KMS-11 (cell line): ENCODE measurements around the gene MYBPC3.

Experiments
- H2AFZ ChIP-seq: fragments of 200-600 bp; sonication (generic); 2 replicates; pipeline ENCODE4 v1.6.1; 2016; ENCODE audit warnings: antibody characterized with exemption, mixed run types, low read depth
- H3K27ac ChIP-seq: fragments of 200-600 bp; sonication (generic); 2 replicates; pipeline ENCODE4 v1.6.1; 2016; ENCODE audit warnings: mild to moderate bottlenecking, mixed run types
- H3K27me3 ChIP-seq: fragments of 200-600 bp; sonication (generic); 2 replicates; pipeline ENCODE4 v1.6.1; 2017; ENCODE audit warnings: mild to moderate bottlenecking, low read depth, mixed run types, moderate library complexity; ENCODE audit not compliant: insufficient read depth
- H3K36me3 ChIP-seq: fragments of 200-600 bp; sonication (generic); 2 replicates; pipeline ENCODE4 v1.6.1; 2017; ENCODE audit warnings: mild to moderate bottlenecking, mixed run types; ENCODE audit not compliant: insufficient read depth
- H3K4me1 ChIP-seq: fragments of 200-600 bp; sonication (generic); 2 replicates; pipeline ENCODE4 v1.6.1; 2016; ENCODE audit warnings: mild to moderate bottlenecking, low read depth, mixed run types; ENCODE audit not compliant: poor library complexity, severe bottlenecking
- H3K4me2 ChIP-seq: fragments of 200-600 bp; sonication (generic); 2 replicates; pipeline ENCODE4 v1.7.0; 2016; ENCODE audit warnings: mild to moderate bottlenecking, mixed run types
- H3K4me3 ChIP-seq: fragments of 200-600 bp; sonication (generic); IDR thresholded peaks from 2 replicates; pipeline ENCODE4 v1.6.1; 2017; ENCODE audit warnings: low read depth, low read length, mixed read lengths; ENCODE audit not compliant: insufficient read depth
- H3K79me2 ChIP-seq: fragments of 200-600 bp; sonication (generic); 2 replicates; pipeline ENCODE4 v1.6.1; 2016; ENCODE audit warnings: low read depth, mixed run types; ENCODE audit not compliant: insufficient read depth
- H3K9ac ChIP-seq: fragments of 200-600 bp; sonication (generic); 2 replicates; pipeline ENCODE4 v1.6.1; 2016; ENCODE audit warnings: mild to moderate bottlenecking, mixed run types
- H4K20me1 ChIP-seq: fragments of 200-600 bp; sonication (generic); 2 replicates; pipeline ENCODE4 v1.6.1; 2016; ENCODE audit warnings: mild to moderate bottlenecking, mixed run types; ENCODE audit not compliant: insufficient read depth
- TF ChIP-seq, protein P1 (sequence below): fragments of 200-600 bp; sonication (generic); conservative IDR thresholded peaks from 2 replicates; pipeline ENCODE4 v1.6.1; 2017; ENCODE audit warnings: low read depth, mild to moderate bottlenecking, antibody characterized with exemption, low read length, moderate library complexity, mixed read lengths

The MYBPC3 gene

DNA sequence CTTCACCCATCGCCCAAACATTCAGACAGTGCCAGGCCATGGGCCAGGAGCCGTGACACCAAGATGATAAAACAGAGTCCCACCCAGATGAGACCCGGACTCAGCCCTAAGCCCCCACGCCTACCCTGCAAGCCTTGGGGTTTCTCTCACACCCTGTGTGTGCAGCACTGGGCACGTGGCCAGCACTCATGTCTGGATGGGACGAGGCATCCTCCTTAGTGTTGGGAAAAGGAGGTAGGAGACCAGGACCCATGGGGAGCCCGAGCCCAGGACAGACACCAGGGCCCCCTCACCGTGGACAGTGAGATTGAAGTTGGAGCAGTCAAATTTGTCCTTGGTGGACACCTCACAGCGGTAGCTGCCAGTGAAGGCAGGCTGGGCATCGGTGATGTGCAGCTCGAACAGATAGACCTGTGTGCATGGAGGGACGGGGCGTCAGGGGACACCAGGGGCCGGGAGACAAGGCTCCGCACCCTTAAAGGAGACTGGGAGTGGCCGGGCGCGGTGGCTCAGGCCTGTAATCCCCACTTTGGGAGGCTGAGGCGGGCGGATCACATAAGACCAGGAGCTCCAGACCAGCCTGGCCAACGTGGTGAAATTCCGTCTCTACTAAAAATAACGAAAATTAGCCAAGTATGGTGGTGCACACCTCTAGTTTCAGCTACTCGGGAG is 4.2 kb downstream of the MYBPC3 start:
- H3K4me2 ChIP-seq: no peak overlapping the region
- H3K79me2 ChIP-seq: no peaks in the 10 kb centered on the region
- no peak overlapping the region for H3K4me3 ChIP-seq
- no peak overlapping the region for H3K9ac ChIP-seq
- H3K36me3 ChIP-seq: no peaks in the 10 kb centered on the region
- H3K27ac ChIP-seq: no peak overlapping the region
- TF ChIP-seq, protein P1, sequence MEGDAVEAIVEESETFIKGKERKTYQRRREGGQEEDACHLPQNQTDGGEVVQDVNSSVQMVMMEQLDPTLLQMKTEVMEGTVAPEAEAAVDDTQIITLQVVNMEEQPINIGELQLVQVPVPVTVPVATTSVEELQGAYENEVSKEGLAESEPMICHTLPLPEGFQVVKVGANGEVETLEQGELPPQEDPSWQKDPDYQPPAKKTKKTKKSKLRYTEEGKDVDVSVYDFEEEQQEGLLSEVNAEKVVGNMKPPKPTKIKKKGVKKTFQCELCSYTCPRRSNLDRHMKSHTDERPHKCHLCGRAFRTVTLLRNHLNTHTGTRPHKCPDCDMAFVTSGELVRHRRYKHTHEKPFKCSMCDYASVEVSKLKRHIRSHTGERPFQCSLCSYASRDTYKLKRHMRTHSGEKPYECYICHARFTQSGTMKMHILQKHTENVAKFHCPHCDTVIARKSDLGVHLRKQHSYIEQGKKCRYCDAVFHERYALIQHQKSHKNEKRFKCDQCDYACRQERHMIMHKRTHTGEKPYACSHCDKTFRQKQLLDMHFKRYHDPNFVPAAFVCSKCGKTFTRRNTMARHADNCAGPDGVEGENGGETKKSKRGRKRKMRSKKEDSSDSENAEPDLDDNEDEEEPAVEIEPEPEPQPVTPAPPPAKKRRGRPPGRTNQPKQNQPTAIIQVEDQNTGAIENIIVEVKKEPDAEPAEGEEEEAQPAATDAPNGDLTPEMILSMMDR: no peak
- H3K27me3 ChIP-seq: peaks cover 9% of the 10 kb centered on the region; the same call in 1 of the 2 replicates
- H4K20me1 ChIP-seq: no peaks in the 10 kb centered on the region
- no peak overlapping the region for H2AFZ ChIP-seq
- H3K4me1 ChIP-seq: no peaks in the 10 kb centered on the region

DNA sequence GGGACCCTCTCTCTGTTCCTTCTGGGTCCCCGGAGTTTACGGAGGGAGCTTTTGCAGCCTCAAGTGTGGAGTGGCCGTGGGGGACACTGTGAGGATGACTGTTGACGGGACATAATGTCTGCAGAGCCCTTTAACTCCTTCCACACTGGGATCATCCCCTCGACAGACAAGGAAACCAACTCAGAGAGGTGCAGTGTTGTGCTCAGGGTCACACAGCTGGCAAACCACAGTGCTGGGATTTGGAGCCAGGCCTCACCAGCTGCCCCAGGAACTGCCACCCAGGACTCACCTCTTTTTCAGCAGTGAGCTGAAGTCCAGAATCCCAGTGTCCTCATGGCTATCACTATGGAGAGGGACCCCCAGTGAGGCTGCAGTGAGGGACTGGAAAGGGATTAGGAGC is 5.4 kb downstream of the MYBPC3 start:
- Histone ChIP-seq H4K20me1 (no peaks in the 10 kb centered on the region), H3K9ac (no peak overlapping the region), H3K36me3 (no peaks in the 10 kb centered on the region), H3K4me1 (no peaks in the 10 kb centered on the region), H3K79me2 (no peaks in the 10 kb centered on the region), H3K4me3 (no peak overlapping the region), H3K27me3 (peaks cover 9% of the 10 kb centered on the region; the same call in 1 of the 2 replicates), H3K4me2 (no peak overlapping the region), H3K27ac (no peak overlapping the region), H2AFZ (no peak overlapping the region)
- TF ChIP-seq, protein P1: no peak

GRCh38 chr11:47345890-47346563 is 6.5 kb downstream of the MYBPC3 start:
- Histone ChIP-seq H3K27ac (no peak overlapping the region), H4K20me1 (no peaks in the 10 kb centered on the region), H3K36me3 (no peaks in the 10 kb centered on the region), H3K4me2 (no peak overlapping the region), H3K4me1 (no peaks in the 10 kb centered on the region), H3K79me2 (no peaks in the 10 kb centered on the region), H3K4me3 (no peak overlapping the region), H2AFZ (no peak overlapping the region), H3K27me3 (peaks cover 9% of the 10 kb centered on the region; the same call in 1 of the 2 replicates), H3K9ac (no peak overlapping the region)
- TF ChIP-seq, protein P1: no peak

DNA sequence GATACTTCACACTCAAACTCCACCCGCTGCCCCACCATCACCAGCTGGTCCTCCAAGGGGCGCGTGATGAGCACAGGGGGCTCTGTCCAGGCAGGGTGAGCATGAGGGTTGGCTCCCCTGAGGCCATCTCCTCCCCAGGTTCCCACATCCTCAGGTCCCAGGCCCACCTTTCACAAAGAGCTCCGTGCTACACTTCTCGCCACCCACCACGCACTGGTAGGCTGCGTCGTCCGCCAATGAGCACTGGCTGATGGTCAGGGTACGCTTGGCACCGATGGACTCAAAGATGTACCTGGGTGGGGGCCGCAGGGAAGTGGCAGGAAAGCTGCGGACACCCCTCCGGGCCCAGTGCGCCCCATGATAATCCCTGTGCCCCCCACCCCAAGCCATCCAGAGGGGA is 9.6 kb downstream of the MYBPC3 start:
- Histone ChIP-seq H3K79me2 (no peaks in the 10 kb centered on the region), H4K20me1 (no peaks in the 10 kb centered on the region), H3K4me2 (no peak overlapping the region), H3K27me3 (peaks cover 9% of the 10 kb centered on the region; the same call in 1 of the 2 replicates), H3K9ac (no peak overlapping the region), H3K27ac (no peak overlapping the region), H2AFZ (no peak overlapping the region), H3K36me3 (no peaks in the 10 kb centered on the region), H3K4me1 (no peaks in the 10 kb centered on the region), H3K4me3 (no peak overlapping the region)
- TF ChIP-seq, protein P1: no peak
